ENCODE measurements around the gene TMIE. TPM values are rescaled to one million over a fixed set of nuclear protein-coding genes. Genes with fewer than 3 reads are reported as not detected.

TMIE gene
- total and polyA plus RNA-seq, 10 of the 15 experiments (the other 5 are each of a cell fraction or from before 2014, with no cell fraction given): not detected

DNA sequence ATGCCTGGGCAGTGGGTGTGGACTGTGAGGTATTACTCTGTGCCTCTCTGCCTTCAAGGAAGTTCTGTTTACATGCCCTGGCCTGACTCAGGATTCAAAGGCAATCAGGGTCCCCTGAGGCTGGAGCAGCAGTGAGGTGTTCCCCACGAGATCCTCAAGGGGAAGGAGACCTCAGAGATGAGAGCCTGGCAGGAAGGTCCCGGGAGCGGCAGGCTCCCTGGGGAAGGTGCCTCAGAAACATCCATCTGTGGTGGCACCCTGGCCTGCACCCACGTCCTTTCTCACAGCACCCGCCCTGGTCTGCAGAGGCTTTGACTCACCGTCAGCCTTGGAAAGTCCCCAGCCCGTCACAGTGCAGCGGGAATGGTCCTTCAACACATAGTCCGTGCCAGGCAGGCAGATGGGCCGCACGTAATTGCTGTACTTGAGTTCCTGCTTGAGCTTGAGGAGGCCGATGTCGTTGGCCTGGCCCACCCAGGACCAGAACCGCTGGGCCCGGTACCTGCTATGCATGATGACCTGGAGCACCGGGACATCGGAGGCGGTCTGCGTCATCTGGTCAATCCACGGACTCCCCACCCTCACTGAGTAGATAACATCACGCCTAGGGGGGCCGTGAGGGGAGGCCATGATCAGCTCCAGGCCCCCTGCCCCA lies 12.8 kb downstream of the TMIE start (continued):
- TF ChIP-seq, protein P1, sequence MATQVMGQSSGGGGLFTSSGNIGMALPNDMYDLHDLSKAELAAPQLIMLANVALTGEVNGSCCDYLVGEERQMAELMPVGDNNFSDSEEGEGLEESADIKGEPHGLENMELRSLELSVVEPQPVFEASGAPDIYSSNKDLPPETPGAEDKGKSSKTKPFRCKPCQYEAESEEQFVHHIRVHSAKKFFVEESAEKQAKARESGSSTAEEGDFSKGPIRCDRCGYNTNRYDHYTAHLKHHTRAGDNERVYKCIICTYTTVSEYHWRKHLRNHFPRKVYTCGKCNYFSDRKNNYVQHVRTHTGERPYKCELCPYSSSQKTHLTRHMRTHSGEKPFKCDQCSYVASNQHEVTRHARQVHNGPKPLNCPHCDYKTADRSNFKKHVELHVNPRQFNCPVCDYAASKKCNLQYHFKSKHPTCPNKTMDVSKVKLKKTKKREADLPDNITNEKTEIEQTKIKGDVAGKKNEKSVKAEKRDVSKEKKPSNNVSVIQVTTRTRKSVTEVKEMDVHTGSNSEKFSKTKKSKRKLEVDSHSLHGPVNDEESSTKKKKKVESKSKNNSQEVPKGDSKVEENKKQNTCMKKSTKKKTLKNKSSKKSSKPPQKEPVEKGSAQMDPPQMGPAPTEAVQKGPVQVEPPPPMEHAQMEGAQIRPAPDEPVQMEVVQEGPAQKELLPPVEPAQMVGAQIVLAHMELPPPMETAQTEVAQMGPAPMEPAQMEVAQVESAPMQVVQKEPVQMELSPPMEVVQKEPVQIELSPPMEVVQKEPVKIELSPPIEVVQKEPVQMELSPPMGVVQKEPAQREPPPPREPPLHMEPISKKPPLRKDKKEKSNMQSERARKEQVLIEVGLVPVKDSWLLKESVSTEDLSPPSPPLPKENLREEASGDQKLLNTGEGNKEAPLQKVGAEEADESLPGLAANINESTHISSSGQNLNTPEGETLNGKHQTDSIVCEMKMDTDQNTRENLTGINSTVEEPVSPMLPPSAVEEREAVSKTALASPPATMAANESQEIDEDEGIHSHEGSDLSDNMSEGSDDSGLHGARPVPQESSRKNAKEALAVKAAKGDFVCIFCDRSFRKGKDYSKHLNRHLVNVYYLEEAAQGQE (IDR thresholded peaks at IDR 0.05; ENCODE audit: low read depth, low read length): no peak
- TF ChIP-seq, protein P2, sequence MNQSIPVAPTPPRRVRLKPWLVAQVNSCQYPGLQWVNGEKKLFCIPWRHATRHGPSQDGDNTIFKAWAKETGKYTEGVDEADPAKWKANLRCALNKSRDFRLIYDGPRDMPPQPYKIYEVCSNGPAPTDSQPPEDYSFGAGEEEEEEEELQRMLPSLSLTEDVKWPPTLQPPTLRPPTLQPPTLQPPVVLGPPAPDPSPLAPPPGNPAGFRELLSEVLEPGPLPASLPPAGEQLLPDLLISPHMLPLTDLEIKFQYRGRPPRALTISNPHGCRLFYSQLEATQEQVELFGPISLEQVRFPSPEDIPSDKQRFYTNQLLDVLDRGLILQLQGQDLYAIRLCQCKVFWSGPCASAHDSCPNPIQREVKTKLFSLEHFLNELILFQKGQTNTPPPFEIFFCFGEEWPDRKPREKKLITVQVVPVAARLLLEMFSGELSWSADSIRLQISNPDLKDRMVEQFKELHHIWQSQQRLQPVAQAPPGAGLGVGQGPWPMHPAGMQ (IDR thresholded peaks at IDR 0.05; ENCODE audit: borderline replicate concordance): no peak
- TF ChIP-seq PAX5 (IDR thresholded peaks at IDR 0.05; ENCODE audit: borderline replicate concordance, low read depth, low read length): peak; percentile 51; the same call in 1 of the 2 replicates
- TF ChIP-seq, protein P3, sequence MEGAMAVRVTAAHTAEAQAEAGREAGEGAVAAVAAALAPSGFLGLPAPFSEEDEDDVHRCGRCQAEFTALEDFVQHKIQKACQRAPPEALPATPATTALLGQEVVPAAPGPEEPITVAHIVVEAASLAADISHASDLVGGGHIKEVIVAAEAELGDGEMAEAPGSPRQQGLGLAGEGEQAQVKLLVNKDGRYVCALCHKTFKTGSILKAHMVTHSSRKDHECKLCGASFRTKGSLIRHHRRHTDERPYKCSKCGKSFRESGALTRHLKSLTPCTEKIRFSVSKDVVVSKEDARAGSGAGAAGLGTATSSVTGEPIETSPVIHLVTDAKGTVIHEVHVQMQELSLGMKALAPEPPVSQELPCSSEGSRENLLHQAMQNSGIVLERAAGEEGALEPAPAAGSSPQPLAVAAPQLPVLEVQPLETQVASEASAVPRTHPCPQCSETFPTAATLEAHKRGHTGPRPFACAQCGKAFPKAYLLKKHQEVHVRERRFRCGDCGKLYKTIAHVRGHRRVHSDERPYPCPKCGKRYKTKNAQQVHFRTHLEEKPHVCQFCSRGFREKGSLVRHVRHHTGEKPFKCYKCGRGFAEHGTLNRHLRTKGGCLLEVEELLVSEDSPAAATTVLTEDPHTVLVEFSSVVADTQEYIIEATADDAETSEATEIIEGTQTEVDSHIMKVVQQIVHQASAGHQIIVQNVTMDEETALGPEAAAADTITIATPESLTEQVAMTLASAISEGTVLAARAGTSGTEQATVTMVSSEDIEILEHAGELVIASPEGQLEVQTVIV (IDR thresholded peaks at IDR 0.05; ENCODE audit: borderline replicate concordance, partially characterized antibody): no peak
- TF ChIP-seq HCFC1 (IDR thresholded peaks at IDR 0.05; ENCODE audit: low read length): no peak
- no peak for TF ChIP-seq LARP7 (IDR thresholded peaks at IDR 0.05)
- TF ChIP-seq EZH2 (IDR thresholded peaks at IDR 0.05; ENCODE audit: borderline replicate concordance, control insufficient read depth, low read depth, low read length): no peak
- no peak; the same call in 1 of the 2 replicates for TF ChIP-seq DPF2 (IDR thresholded peaks at IDR 0.05)
- TF ChIP-seq NFYB (IDR thresholded peaks at IDR 0.05; ENCODE audit: insufficient read depth, low read depth, low read length): no peak
- no peak for TF ChIP-seq CHD4 (IDR thresholded peaks at IDR 0.05)
- TF ChIP-seq ZBED1 (IDR thresholded peaks at IDR 0.05; ENCODE audit: borderline replicate concordance): no peak
- TF ChIP-seq, protein P4, sequence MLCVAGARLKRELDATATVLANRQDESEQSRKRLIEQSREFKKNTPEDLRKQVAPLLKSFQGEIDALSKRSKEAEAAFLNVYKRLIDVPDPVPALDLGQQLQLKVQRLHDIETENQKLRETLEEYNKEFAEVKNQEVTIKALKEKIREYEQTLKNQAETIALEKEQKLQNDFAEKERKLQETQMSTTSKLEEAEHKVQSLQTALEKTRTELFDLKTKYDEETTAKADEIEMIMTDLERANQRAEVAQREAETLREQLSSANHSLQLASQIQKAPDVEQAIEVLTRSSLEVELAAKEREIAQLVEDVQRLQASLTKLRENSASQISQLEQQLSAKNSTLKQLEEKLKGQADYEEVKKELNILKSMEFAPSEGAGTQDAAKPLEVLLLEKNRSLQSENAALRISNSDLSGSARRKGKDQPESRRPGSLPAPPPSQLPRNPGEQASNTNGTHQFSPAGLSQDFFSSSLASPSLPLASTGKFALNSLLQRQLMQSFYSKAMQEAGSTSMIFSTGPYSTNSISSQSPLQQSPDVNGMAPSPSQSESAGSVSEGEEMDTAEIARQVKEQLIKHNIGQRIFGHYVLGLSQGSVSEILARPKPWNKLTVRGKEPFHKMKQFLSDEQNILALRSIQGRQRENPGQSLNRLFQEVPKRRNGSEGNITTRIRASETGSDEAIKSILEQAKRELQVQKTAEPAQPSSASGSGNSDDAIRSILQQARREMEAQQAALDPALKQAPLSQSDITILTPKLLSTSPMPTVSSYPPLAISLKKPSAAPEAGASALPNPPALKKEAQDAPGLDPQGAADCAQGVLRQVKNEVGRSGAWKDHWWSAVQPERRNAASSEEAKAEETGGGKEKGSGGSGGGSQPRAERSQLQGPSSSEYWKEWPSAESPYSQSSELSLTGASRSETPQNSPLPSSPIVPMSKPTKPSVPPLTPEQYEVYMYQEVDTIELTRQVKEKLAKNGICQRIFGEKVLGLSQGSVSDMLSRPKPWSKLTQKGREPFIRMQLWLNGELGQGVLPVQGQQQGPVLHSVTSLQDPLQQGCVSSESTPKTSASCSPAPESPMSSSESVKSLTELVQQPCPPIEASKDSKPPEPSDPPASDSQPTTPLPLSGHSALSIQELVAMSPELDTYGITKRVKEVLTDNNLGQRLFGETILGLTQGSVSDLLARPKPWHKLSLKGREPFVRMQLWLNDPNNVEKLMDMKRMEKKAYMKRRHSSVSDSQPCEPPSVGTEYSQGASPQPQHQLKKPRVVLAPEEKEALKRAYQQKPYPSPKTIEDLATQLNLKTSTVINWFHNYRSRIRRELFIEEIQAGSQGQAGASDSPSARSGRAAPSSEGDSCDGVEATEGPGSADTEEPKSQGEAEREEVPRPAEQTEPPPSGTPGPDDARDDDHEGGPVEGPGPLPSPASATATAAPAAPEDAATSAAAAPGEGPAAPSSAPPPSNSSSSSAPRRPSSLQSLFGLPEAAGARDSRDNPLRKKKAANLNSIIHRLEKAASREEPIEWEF (IDR thresholded peaks at IDR 0.05; ENCODE audit: insufficient replicate concordance, low read depth, low read length): no peak
- 0 out of 4 replicates have a peak, but pooled peaks of 1 of the 2 experiments have one; percentile 41 for TF ChIP-seq EP300 (IDR thresholded peaks at IDR 0.05; ENCODE audit: borderline replicate concordance in 1 of 2, control insufficient read depth in 1 of 2, low read depth in 2 of 2, low read length in 2 of 2)
- TF ChIP-seq POLR2AphosphoS2 (IDR thresholded peaks at IDR 0.05; ENCODE audit: low read depth, low read length): no peak
- TF ChIP-seq CREM (IDR thresholded peaks at IDR 0.05; ENCODE audit: low read depth): no peak
- TF ChIP-seq STAT1 (conservative IDR thresholded peaks at IDR 0.05): no peak
- peak; percentile 84 for TF ChIP-seq GATAD2B (conservative IDR thresholded peaks at IDR 0.05; ENCODE audit: low read depth)

Data from GM12878 (cell line).